ENCODE results near the gene PIEZO2. TPM values are rescaled to one million over a fixed set of nuclear protein-coding genes. Genes with fewer than 3 reads are reported as not detected.

PIEZO2 gene
- total RNA-seq, 1 donor from 2014 or later, result 5.3 TPM

GRCh38 chr18:11104307-11104706, 45.1 kb downstream of the PIEZO2 start:
- H3K36me3 Mint-ChIP-seq (ENCODE audit: low read depth, unreplicated experiment), result no peaks in the 10 kb centered on the region
- H3K4me3 Mint-ChIP-seq (ENCODE audit: unreplicated experiment), result no peak overlapping the region
- FAIRE-seq (no peak), DNase-seq (ENCODE audit: low read depth) (no peak)
- H3K27ac ChIP-seq (ENCODE audit: low read depth, low read length), result no peak overlapping the region
- peaks cover 7% of the 10 kb centered on the region for H3K4me1 Mint-ChIP-seq (ENCODE audit: low read depth, unreplicated experiment)
- no peaks in the 10 kb centered on the region for H3K4me1 ChIP-seq (ENCODE audit: insufficient read depth, low read length)
- no peak for TF ChIP-seq EZH2 (IDR thresholded peaks at IDR 0.05; ENCODE audit: insufficient read depth, low read length)
- TF ChIP-seq CTCF (IDR thresholded peaks at IDR 0.05; ENCODE audit: insufficient read depth, low read depth, low read length), result no peak
- H3K4me3 ChIP-seq (ENCODE audit: insufficient read depth, low read depth, low read length), result no peak overlapping the region
- no peak overlapping the region for H3K27ac Mint-ChIP-seq (ENCODE audit: unreplicated experiment)
- no peaks in the 10 kb centered on the region for H3K36me3 ChIP-seq (ENCODE audit: insufficient read depth, low read length)
- H3K9ac ChIP-seq (ENCODE audit: low read length), result no peak overlapping the region
- no peak overlapping the region for H2AFZ ChIP-seq (ENCODE audit: low read depth, low read length)
- no peaks in the 10 kb centered on the region for H3K9me3 ChIP-seq (ENCODE audit: insufficient read depth, low read depth, low read length)
- no peaks in the 10 kb centered on the region for H4K20me1 ChIP-seq (ENCODE audit: insufficient read depth, low read length)
- peaks cover 2% of the 10 kb centered on the region for H3K27me3 Mint-ChIP-seq (ENCODE audit: low read depth, unreplicated experiment)
- H3K79me2 ChIP-seq (ENCODE audit: insufficient read depth, low read length), result no peaks in the 10 kb centered on the region
- no peak overlapping the region for H3K4me2 ChIP-seq (ENCODE audit: low read length)
- no peaks in the 10 kb centered on the region for H3K9me3 Mint-ChIP-seq (ENCODE audit: unreplicated experiment)
- H3K27me3 ChIP-seq (ENCODE audit: insufficient read depth, low read length), result no peaks in the 10 kb centered on the region

- Histone ChIP-seq H3K79me2 (ENCODE audit: insufficient read depth, low read length) (no peaks in the 10 kb centered on the region), H3K4me1 (ENCODE audit: insufficient read depth, low read length) (no peaks in the 10 kb centered on the region), H3K36me3 (ENCODE audit: insufficient read depth, low read length) (no peaks in the 10 kb centered on the region), H3K27ac (ENCODE audit: low read depth, low read length) (no peak overlapping the region), H2AFZ (ENCODE audit: low read depth, low read length) (no peak overlapping the region), H3K9me3 (ENCODE audit: insufficient read depth, low read depth, low read length) (no peaks in the 10 kb centered on the region), H3K4me2 (ENCODE audit: low read length) (peak overlapping the region; percentile 7), H3K27me3 (ENCODE audit: insufficient read depth, low read length) (no peaks in the 10 kb centered on the region), H3K4me3 (ENCODE audit: insufficient read depth, low read depth, low read length) (no peak overlapping the region), H3K9ac (ENCODE audit: low read length) (no peak overlapping the region), H4K20me1 (ENCODE audit: insufficient read depth, low read length) (no peaks in the 10 kb centered on the region)
- Mint-ChIP-seq H3K27ac (ENCODE audit: unreplicated experiment) (peak overlapping the region; percentile 82), H3K36me3 (ENCODE audit: low read depth, unreplicated experiment) (no peaks in the 10 kb centered on the region), H3K4me3 (ENCODE audit: unreplicated experiment) (no peak overlapping the region), H3K9me3 (ENCODE audit: unreplicated experiment) (peaks cover 2% of the 10 kb centered on the region), H3K4me1 (ENCODE audit: low read depth, unreplicated experiment) (peaks cover 10% of the 10 kb centered on the region), H3K27me3 (ENCODE audit: low read depth, unreplicated experiment) (no peaks in the 10 kb centered on the region)
- no peak for TF ChIP-seq CTCF (IDR thresholded peaks at IDR 0.05; ENCODE audit: insufficient read depth, low read depth, low read length)
- TF ChIP-seq EZH2 (IDR thresholded peaks at IDR 0.05; ENCODE audit: insufficient read depth, low read length), result no peak
- no peak for DNase-seq (ENCODE audit: low read depth)
- no peak for FAIRE-seq
These were observed 52.3 kb downstream of the PIEZO2 start for GRCh38 chr18:11096839-11097750.

GRCh38 chr18:11096411-11096810, 53.0 kb downstream of the PIEZO2 start:
- Histone ChIP-seq H3K27ac (ENCODE audit: low read depth, low read length) (no peak overlapping the region), H3K4me1 (ENCODE audit: insufficient read depth, low read length) (no peaks in the 10 kb centered on the region), H3K9ac (ENCODE audit: low read length) (no peak overlapping the region), H3K36me3 (ENCODE audit: insufficient read depth, low read length) (no peaks in the 10 kb centered on the region), H3K4me2 (ENCODE audit: low read length) (peak overlapping the region; percentile 7), H3K4me3 (ENCODE audit: insufficient read depth, low read depth, low read length) (no peak overlapping the region), H3K9me3 (ENCODE audit: insufficient read depth, low read depth, low read length) (no peaks in the 10 kb centered on the region), H3K79me2 (ENCODE audit: insufficient read depth, low read length) (no peaks in the 10 kb centered on the region), H2AFZ (ENCODE audit: low read depth, low read length) (no peak overlapping the region), H3K27me3 (ENCODE audit: insufficient read depth, low read length) (no peaks in the 10 kb centered on the region), H4K20me1 (ENCODE audit: insufficient read depth, low read length) (no peaks in the 10 kb centered on the region)
- H3K27ac Mint-ChIP-seq (ENCODE audit: unreplicated experiment), result peak overlapping the region; percentile 82
- no peak for DNase-seq (ENCODE audit: low read depth)
- peaks cover 2% of the 10 kb centered on the region for H3K9me3 Mint-ChIP-seq (ENCODE audit: unreplicated experiment)
- no peaks in the 10 kb centered on the region for H3K36me3 Mint-ChIP-seq (ENCODE audit: low read depth, unreplicated experiment)
- peaks cover 10% of the 10 kb centered on the region for H3K4me1 Mint-ChIP-seq (ENCODE audit: low read depth, unreplicated experiment)
- H3K27me3 Mint-ChIP-seq (ENCODE audit: low read depth, unreplicated experiment), result no peaks in the 10 kb centered on the region
- TF ChIP-seq CTCF (IDR thresholded peaks at IDR 0.05; ENCODE audit: insufficient read depth, low read depth, low read length) (no peak), EZH2 (IDR thresholded peaks at IDR 0.05; ENCODE audit: insufficient read depth, low read length) (no peak)
- no peak for FAIRE-seq
- H3K4me3 Mint-ChIP-seq (ENCODE audit: unreplicated experiment), result no peak overlapping the region
